Aorta (tissue), 5 donors: ENCODE measurements around the gene NUDC. TPM values are rescaled to one million over a fixed set of nuclear protein-coding genes. Genes with fewer than 3 reads are reported as not detected.

Experiments used
- ATAC-seq: fragments of 200-7000 bp; cut with Tn5 transposase; one replicate; pipeline ENCODE4 v1.9.1; 2022; ENCODE audit warnings: moderate library complexity; ENCODE audit not compliant: low FRiP score
- DNase-seq, 2 donors: peaks; one replicate each; pipeline ENCODE4 v3.0.0-alpha.2; 2020
- H3K27ac ChIP-seq, 2 donors: one replicate each; pipeline ENCODE4 v1.5.1; 2013; ENCODE audit warnings: low read length in 2 of 2, mild to moderate bottlenecking in 2 of 2, moderate library complexity in 2 of 2, control low read depth in 1 of 2, inconsistent platforms in 1 of 2, low read depth in 1 of 2
- H3K27me3 ChIP-seq, 2 donors: one replicate each; pipeline ENCODE4 v1.6.1; 2013; ENCODE audit warnings: control low read depth in 1 of 2, low read length in 1 of 2, mild to moderate bottlenecking in 1 of 2, moderate library complexity in 1 of 2; ENCODE audit not compliant: insufficient read depth in 2 of 2, control insufficient read depth in 1 of 2
- H3K36me3 ChIP-seq, 2 donors: one replicate each; pipeline ENCODE4 v1.6.1; 2013; ENCODE audit warnings: control low read depth in 1 of 2, low read length in 1 of 2, mild to moderate bottlenecking in 1 of 2; ENCODE audit not compliant: insufficient read depth in 2 of 2, control insufficient read depth in 1 of 2
- H3K4me1 ChIP-seq, 2 donors: one replicate each; pipeline ENCODE4 v1.6.1; 2013; ENCODE audit warnings: low read length in 2 of 2, control low read depth in 1 of 2, mild to moderate bottlenecking in 1 of 2, moderate library complexity in 1 of 2; ENCODE audit not compliant: insufficient read depth in 2 of 2, control insufficient read depth in 1 of 2
- H3K4me3 ChIP-seq, 2 donors: one replicate each; pipeline ENCODE4 v1.5.1; 2013; ENCODE audit warnings: low read length in 2 of 2, control low read depth in 1 of 2, mild to moderate bottlenecking in 1 of 2
- H3K9me3 ChIP-seq: one replicate; pipeline ENCODE4 v1.6.1; 2013; ENCODE audit warnings: mild to moderate bottlenecking, low read length; ENCODE audit not compliant: control insufficient read depth
- WGBS, 2 donors: extraction: QIAGEN DNeasy Blood & Tissue Kit; methylation state at CpG; one replicate each; pipeline ENCODE4 v1.1.7; 2013; 5-methylcytosine and 5-hydroxymethylcytosine counted together
- intact Hi-C, 2 donors: fragments of 100-400 bp; cut with DNase I; formaldehyde crosslinking; loops; one replicate each; pipeline versions ENCODE4 v1.14.2 to v1.15.0; 2022
- polyA plus RNA-seq, 2 donors: library from polyadenylated mRNA; stranded (reverse); fragments of 200-250 nt; gene quantifications; one replicate each; pipeline ENCODE4 v1.2.3, GENCODE V29; 2013
- total RNA-seq, 2 donors: library from RNA; stranded (reverse); fragmentation: NEBNext Ultra II Directional; extraction: Animal tissue kit (Norgen Biotek cat#: 25700); gene quantifications; one replicate each; pipeline ENCODE4 v1.2.1, GENCODE V29; 2021
- donor health status: healthy with polysubstance abuse.
- donor health status: Bipolar disorder and iron deficiency.
- donor health status: DM: no; HTN: no; CAD: no.
- donor health status: DM: no; HTN: no; CAD: no.
- donor health status: DM: yes; HTN: yes; CAD: no.

Gene NUDC
- total and polyA plus RNA-seq, 4 donors, result 44.9 to 79.8 (median 56.3) TPM

DNA sequence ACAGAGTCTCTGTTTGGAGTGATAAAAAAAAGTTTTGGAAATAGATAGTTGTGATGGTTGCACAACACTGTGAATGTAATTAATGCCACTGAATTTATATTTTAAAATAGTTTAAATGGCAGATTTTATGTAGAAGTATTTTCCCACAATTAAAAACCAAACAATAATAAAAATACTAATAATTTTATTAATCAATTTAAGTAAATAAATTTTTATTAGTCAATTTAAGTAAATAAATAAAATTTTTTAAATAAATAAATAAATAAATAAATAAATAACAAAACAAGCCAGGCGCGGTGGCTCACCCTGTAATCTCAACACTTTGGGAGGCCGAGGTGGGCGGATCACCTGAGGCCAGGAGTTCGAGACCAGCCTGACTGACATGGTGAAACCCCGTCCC, 43.7 kb downstream of the NUDC start:
- intact Hi-C loops, result loop anchor here in 1 of 2 donors (10.0 kb wide), 1 partner anchor 130 kb away; no protein-coding TSS in a partner anchor

GRCh38 chr1:26965628-26966027, 44.1 kb downstream of the NUDC start:
- intact Hi-C loops, result loop anchor here (2.0 to 10.0 kb wide), 2 partner anchors 129 to 133 kb away; no protein-coding TSS in a partner anchor
- WGBS, 2 donors, result 85 to 93% methylated on average over 9 of the region's 9 CpGs
- ATAC-seq (no peak), DNase-seq (no peak)
- no peaks in the 10 kb centered on the region for H3K27me3 ChIP-seq
- H3K4me1 ChIP-seq, result no peaks in the 10 kb centered on the region
- H3K27ac ChIP-seq, result no peak overlapping the region
- no peaks in the 10 kb centered on the region for H3K9me3 ChIP-seq
- no peak overlapping the region for H3K4me3 ChIP-seq
- H3K36me3 ChIP-seq, result no peaks in the 10 kb centered on the region

More for the DNA sequence above, 43.7 kb downstream of the NUDC start:
- H3K36me3 ChIP-seq, result no peaks in the 10 kb centered on the region
- no peaks in the 10 kb centered on the region for H3K4me1 ChIP-seq
- H3K4me3 ChIP-seq, result no peak overlapping the region
- WGBS, 2 donors, result 87% methylated on average over 6 of the region's 6 CpGs
- DNase-seq (no peak), ATAC-seq (no peak)
- no peak overlapping the region for H3K27ac ChIP-seq
- H3K9me3 ChIP-seq, result no peaks in the 10 kb centered on the region
- H3K27me3 ChIP-seq, result no peaks in the 10 kb centered on the region

GRCh38 chr1:26970810-26971209, 49.3 kb downstream of the NUDC start:
- ATAC-seq (no peak), DNase-seq (no peak)
- no peaks in the 10 kb centered on the region for H3K27me3 ChIP-seq
- WGBS, 2 donors, result 34% methylated on average over 7 of the region's 7 CpGs
- H3K4me1 ChIP-seq, result no peaks in the 10 kb centered on the region
- no peaks in the 10 kb centered on the region for H3K36me3 ChIP-seq
- no peak overlapping the region for H3K4me3 ChIP-seq
- intact Hi-C loops, result no loop called here
- H3K27ac ChIP-seq, result no peak overlapping the region
- H3K9me3 ChIP-seq, result no peaks in the 10 kb centered on the region

DNA sequence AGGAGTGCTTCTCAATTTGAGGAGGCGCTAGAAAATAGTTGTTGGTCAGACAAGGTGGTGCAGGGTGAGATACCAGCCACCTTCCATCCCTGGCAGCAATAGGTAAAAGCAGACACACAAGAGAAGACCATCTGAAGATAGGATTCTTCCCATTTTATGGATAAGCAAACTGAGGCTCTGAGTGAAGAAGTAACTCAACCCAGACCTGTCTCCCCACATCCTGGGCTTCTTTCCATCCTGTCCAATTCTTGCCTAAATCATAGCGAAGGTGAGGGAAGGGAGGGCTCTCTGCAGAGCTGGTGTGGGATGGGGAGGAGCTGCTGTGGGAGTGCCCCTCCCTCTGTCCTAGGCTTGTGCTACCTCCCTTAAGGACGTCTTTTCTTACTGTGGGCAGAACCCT, 50.0 kb downstream of the NUDC start:
- Histone ChIP-seq H3K4me3 (no peak overlapping the region), H3K9me3 (no peaks in the 10 kb centered on the region), H3K36me3 (no peaks in the 10 kb centered on the region), H3K27ac (no peak overlapping the region), H3K4me1 (no peaks in the 10 kb centered on the region), H3K27me3 (no peaks in the 10 kb centered on the region)
- WGBS, 2 donors, result 71 to 72% methylated on average over 3 of the region's 3 CpGs
- ATAC-seq, result no peak
- DNase-seq, result no peak
- intact Hi-C loops, result no loop called here

- H3K27me3 ChIP-seq, result no peaks in the 10 kb centered on the region
- intact Hi-C loops, result no loop called here
- no peak overlapping the region for H3K4me3 ChIP-seq
- H3K4me1 ChIP-seq, result no peaks in the 10 kb centered on the region
- no peak overlapping the region for H3K27ac ChIP-seq
- 44 to 47% methylated on average over 6 of the region's 6 CpGs for WGBS, 2 donors
- H3K36me3 ChIP-seq, result no peaks in the 10 kb centered on the region
- no peaks in the 10 kb centered on the region for H3K9me3 ChIP-seq
- ATAC-seq (no peak), DNase-seq (no peak)
These were observed 50.8 kb downstream of the NUDC start for GRCh38 chr1:26972390-26972789.

- Histone ChIP-seq H3K4me1 (no peaks in the 10 kb centered on the region), H3K4me3 (no peak overlapping the region), H3K27ac (no peak overlapping the region), H3K27me3 (no peaks in the 10 kb centered on the region), H3K9me3 (no peaks in the 10 kb centered on the region), H3K36me3 (no peaks in the 10 kb centered on the region)
- intact Hi-C loops, result no loop called here
- WGBS, 2 donors, result 91 to 95% methylated on average over 4 of the region's 4 CpGs
- DNase-seq (no peak), ATAC-seq (no peak)
These were observed 51.3 kb downstream of the NUDC start for GRCh38 chr1:26972821-26973220.

- DNase-seq (no peak), ATAC-seq (no peak)
- WGBS, 2 donors, result 87 to 90% methylated on average over 3 of the region's 3 CpGs
- intact Hi-C loops, result no loop called here
- H3K9me3 ChIP-seq, result no peaks in the 10 kb centered on the region
- no peaks in the 10 kb centered on the region for H3K27me3 ChIP-seq
- no peak overlapping the region for H3K4me3 ChIP-seq
- no peaks in the 10 kb centered on the region for H3K4me1 ChIP-seq
- no peaks in the 10 kb centered on the region for H3K36me3 ChIP-seq
- no peak overlapping the region for H3K27ac ChIP-seq
These were observed 55.3 kb downstream of the NUDC start for GRCh38 chr1:26976621-26977510.

DNA sequence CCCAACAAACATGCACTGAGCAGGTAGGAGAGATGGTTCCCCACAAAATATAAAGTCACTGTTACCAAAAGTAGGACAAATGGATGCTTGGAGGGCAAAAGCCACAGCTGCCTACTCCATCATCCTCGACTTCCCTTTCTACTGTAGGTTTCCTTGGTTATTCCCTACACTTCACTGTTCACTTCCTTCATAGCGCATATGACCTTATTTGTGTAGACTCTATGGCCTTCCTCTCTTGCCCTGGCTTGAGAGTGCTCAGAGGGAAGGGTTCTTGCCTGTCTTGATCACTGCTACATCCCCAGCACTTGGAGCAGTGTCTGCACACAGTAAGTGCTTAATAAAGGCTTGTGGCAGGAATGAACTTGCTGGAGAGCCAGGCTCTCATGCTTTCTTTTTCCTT, 57.4 kb downstream of the NUDC start:
- intact Hi-C loops, result no loop called here

More for the DNA sequence above, 57.4 kb downstream of the NUDC start:
- Histone ChIP-seq H3K27me3 (no peaks in the 10 kb centered on the region), H3K27ac (no peak overlapping the region), H3K4me1 (no peaks in the 10 kb centered on the region), H3K4me3 (no peak overlapping the region), H3K36me3 (no peaks in the 10 kb centered on the region), H3K9me3 (no peaks in the 10 kb centered on the region)
- DNase-seq (no peak), ATAC-seq (no peak)
- 74 to 85% methylated on average over 2 of the region's 2 CpGs for WGBS, 2 donors
